Measurements from ENCODE around the gene TMEM101. TPM values are rescaled to one million over a fixed set of nuclear protein-coding genes. Genes with fewer than 3 reads are reported as not detected.

TMEM101 gene
- total RNA-seq, 1 experiment from 2014 or later, result 25.6 TPM

- peaks cover 14% of the 10 kb centered on the region for H3K4me1 Mint-ChIP-seq (ENCODE audit: insufficient read depth, unreplicated experiment)
- TF ChIP-seq CTCF (IDR thresholded peaks at IDR 0.05; ENCODE audit: unreplicated experiment), result no peak
- no peak for DNase-seq (ENCODE audit: unreplicated experiment)
- intact Hi-C loops (cut with micrococcal nuclease), result no loop called here
- CTCF ChIA-PET, result interaction anchor here (0.7 to 1.8 kb wide), 4 partner anchors 75 to 123 kb away, joined by 3 to 5 read pairs (median 4); no protein-coding TSS in a partner anchor
- POLR2A ChIA-PET, result interaction anchor here (0.7 kb wide), 1 partner anchor 38 kb away, joined by 3 read pairs; no protein-coding TSS in a partner anchor
- BruUV-seq (replicated peaks), result no TSS peak
- no peaks in the 10 kb centered on the region for H3K9me3 Mint-ChIP-seq (ENCODE audit: unreplicated experiment)
- H3K4me3 Mint-ChIP-seq (ENCODE audit: unreplicated experiment), result no peak overlapping the region
- H3K36me3 Mint-ChIP-seq (ENCODE audit: insufficient read depth, unreplicated experiment), result peaks cover 5% of the 10 kb centered on the region
- H3K27me3 Mint-ChIP-seq (ENCODE audit: insufficient read depth, unreplicated experiment), result no peaks in the 10 kb centered on the region
- peak overlapping the region; percentile 41 for H3K27ac Mint-ChIP-seq (ENCODE audit: low read depth, unreplicated experiment)
These were observed 13.3 kb downstream of the TMEM101 start for GRCh38 chr17:44001461-44001920.

GRCh38 chr17:44000871-44001460 is 13.8 kb downstream of the TMEM101 start:
- CTCF ChIA-PET, result interaction anchor here (0.5 to 0.8 kb wide), 4 partner anchors 75 to 144 kb away, joined by 3 read pairs; no protein-coding TSS in a partner anchor

GRCh38 chr17:44000141-44000860 is 14.5 kb downstream of the TMEM101 start:
- no TSS peak for BruUV-seq (replicated peaks)

More at GRCh38 chr17:44000871-44001460, 13.8 kb downstream of the TMEM101 start:
- H3K4me3 Mint-ChIP-seq (ENCODE audit: unreplicated experiment), result no peak overlapping the region
- POLR2A ChIA-PET, result interaction anchor here (0.7 kb wide), 1 partner anchor 37 kb away, joined by 3 read pairs; no protein-coding TSS in a partner anchor
- H3K36me3 Mint-ChIP-seq (ENCODE audit: insufficient read depth, unreplicated experiment), result peaks cover 5% of the 10 kb centered on the region
- DNase-seq (ENCODE audit: unreplicated experiment), result no peak
- H3K4me1 Mint-ChIP-seq (ENCODE audit: insufficient read depth, unreplicated experiment), result peaks cover 14% of the 10 kb centered on the region
- TF ChIP-seq CTCF (IDR thresholded peaks at IDR 0.05; ENCODE audit: unreplicated experiment), result no peak
- no peak overlapping the region for H3K27ac Mint-ChIP-seq (ENCODE audit: low read depth, unreplicated experiment)
- H3K9me3 Mint-ChIP-seq (ENCODE audit: unreplicated experiment), result no peaks in the 10 kb centered on the region
- H3K27me3 Mint-ChIP-seq (ENCODE audit: insufficient read depth, unreplicated experiment), result no peaks in the 10 kb centered on the region
- no TSS peak for BruUV-seq (replicated peaks)
- intact Hi-C loops (cut with micrococcal nuclease), result no loop called here

More at GRCh38 chr17:44000141-44000860, 14.5 kb downstream of the TMEM101 start:
- H3K36me3 Mint-ChIP-seq (ENCODE audit: insufficient read depth, unreplicated experiment), result peaks cover 5% of the 10 kb centered on the region
- CTCF ChIA-PET, result interaction anchor here (0.5 to 7.3 kb wide), 3 partner anchors 56 to 144 kb away, joined by 3 to 82 read pairs (median 3); partner anchors contain the start of gene PPY
- no peak overlapping the region for H3K4me3 Mint-ChIP-seq (ENCODE audit: unreplicated experiment)
- no peak for TF ChIP-seq CTCF (IDR thresholded peaks at IDR 0.05; ENCODE audit: unreplicated experiment)
- no peaks in the 10 kb centered on the region for H3K9me3 Mint-ChIP-seq (ENCODE audit: unreplicated experiment)
- intact Hi-C loops (cut with micrococcal nuclease), result no loop called here
- H3K4me1 Mint-ChIP-seq (ENCODE audit: insufficient read depth, unreplicated experiment), result peaks cover 14% of the 10 kb centered on the region
- no peak overlapping the region for H3K27ac Mint-ChIP-seq (ENCODE audit: low read depth, unreplicated experiment)
- no peaks in the 10 kb centered on the region for H3K27me3 Mint-ChIP-seq (ENCODE audit: insufficient read depth, unreplicated experiment)
- no peak for DNase-seq (ENCODE audit: unreplicated experiment)
- POLR2A ChIA-PET, result no interaction called here
